ENCODE results near the gene LRWD1. TPM values are rescaled to one million over a fixed set of nuclear protein-coding genes. Genes with fewer than 3 reads are reported as not detected.

Gene LRWD1
- total RNA-seq, 1 experiment from 2014 or later: 18.0 TPM

DNA sequence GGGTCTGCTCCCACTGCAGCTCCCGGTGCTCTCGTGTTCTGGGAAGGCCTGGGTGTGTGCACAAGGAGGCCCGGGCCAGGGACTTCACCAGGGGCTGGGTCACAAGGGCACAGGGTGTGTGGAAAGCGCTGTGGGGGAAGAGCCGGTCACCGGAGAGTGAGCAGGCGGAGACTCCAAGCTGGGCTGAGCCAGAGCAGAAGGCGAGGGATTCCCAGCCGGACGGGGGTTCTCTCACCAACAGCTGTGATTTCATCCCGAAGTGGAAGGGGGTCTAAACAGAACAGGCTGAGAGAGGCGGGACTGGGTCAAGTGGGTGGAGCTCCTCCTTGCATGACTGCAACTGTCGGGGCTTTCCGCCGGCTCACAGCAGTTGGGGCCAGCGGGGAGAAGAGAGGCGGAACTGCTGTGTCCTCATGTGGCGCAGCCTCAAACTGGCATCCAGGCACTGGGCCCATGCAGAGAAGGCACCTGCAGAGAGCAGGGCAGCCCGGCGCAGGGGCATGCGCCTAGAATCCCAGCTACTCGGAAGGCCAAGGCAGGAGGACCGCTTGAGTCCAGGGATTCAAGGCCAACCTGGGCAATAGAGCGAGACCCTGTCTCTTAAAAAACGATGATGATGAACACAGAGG, 39.0 kb upstream of the LRWD1 start:
- Mint-ChIP-seq H3K4me3 (ENCODE audit: low read depth, unreplicated experiment) (no peak overlapping the region), H3K36me3 (ENCODE audit: insufficient read depth, unreplicated experiment) (peaks cover 14% of the 10 kb centered on the region), H3K9me3 (ENCODE audit: low read depth, unreplicated experiment) (no peaks in the 10 kb centered on the region), H3K4me1 (ENCODE audit: low read depth, unreplicated experiment) (no peaks in the 10 kb centered on the region), H3K27ac (ENCODE audit: unreplicated experiment) (no peak overlapping the region), H3K27me3 (ENCODE audit: unreplicated experiment) (no peaks in the 10 kb centered on the region)
- TF ChIP-seq, protein P1, sequence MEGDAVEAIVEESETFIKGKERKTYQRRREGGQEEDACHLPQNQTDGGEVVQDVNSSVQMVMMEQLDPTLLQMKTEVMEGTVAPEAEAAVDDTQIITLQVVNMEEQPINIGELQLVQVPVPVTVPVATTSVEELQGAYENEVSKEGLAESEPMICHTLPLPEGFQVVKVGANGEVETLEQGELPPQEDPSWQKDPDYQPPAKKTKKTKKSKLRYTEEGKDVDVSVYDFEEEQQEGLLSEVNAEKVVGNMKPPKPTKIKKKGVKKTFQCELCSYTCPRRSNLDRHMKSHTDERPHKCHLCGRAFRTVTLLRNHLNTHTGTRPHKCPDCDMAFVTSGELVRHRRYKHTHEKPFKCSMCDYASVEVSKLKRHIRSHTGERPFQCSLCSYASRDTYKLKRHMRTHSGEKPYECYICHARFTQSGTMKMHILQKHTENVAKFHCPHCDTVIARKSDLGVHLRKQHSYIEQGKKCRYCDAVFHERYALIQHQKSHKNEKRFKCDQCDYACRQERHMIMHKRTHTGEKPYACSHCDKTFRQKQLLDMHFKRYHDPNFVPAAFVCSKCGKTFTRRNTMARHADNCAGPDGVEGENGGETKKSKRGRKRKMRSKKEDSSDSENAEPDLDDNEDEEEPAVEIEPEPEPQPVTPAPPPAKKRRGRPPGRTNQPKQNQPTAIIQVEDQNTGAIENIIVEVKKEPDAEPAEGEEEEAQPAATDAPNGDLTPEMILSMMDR (IDR thresholded peaks at IDR 0.05; ENCODE audit: unreplicated experiment): no peak
- intact Hi-C loops (cut with micrococcal nuclease; ENCODE audit: unreplicated experiment): no loop called here
- CTCF ChIA-PET: no interaction called here
- BruUV-seq (replicated peaks): TSS peak; percentile 62
- no peak for DNase-seq

DNA sequence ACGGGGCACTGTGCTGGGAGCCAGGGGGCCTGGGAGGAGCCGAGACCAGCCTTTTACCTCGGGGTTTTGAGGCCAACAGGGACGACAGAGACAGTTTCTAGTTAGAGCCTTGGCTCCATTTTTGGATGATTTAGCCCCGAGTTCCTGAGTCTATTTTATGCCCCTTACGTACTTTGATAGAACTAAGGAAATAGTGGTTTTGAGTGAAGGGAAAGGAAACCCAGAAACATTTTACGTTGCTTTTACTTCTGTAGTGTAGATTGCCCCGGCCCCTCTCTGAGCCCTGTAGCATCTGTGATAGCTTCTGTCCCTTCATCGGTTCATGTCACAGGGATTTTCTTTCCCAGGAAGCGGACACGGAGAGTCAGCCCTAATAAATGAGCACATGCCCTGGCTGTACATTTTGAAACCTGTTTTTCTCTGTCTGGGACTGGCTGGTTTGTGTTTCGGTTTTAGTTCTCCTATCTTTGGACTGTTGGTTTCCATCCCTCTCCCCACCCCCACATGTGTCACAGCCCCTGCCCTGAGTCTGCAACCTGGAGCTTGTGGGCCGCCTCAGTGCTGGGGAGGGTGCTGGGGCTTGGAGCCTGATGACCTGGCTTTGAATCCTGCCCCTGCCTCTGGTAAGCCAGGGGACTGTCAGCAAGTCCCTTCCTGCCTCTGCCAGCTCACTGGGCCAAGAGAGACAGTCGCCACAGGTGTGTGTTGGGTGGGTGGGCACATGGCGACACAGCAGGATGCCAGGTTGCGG, 38.3 kb upstream of the LRWD1 start:
- no peaks in the 10 kb centered on the region for H3K9me3 Mint-ChIP-seq (ENCODE audit: low read depth, unreplicated experiment)

DNA sequence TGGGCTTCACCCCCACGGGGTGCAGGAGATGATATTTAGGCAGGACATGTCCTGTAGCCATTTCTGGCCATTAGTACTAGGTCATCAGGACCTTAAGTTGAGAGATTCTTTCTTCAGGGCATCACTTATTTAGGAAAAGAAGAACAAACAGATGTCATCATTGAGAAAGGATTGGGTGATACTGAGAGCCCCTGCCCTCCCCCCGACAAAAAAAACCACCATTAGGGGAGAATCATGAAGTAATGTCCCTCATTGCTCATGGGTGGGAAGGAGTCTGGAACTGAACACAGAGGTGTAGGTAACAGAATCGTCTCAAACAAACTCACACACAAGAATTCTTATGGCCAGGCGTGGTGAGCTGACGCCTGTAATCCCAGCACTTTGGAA, 37.8 kb upstream of the LRWD1 start:
- intact Hi-C loops (cut with micrococcal nuclease; ENCODE audit: unreplicated experiment): no loop called here
- CTCF ChIA-PET: no interaction called here

More for the DNA sequence above, 38.3 kb upstream of the LRWD1 start:
- no peaks in the 10 kb centered on the region for H3K4me1 Mint-ChIP-seq (ENCODE audit: low read depth, unreplicated experiment)
- H3K27ac Mint-ChIP-seq (ENCODE audit: unreplicated experiment): no peak overlapping the region
- no peak for DNase-seq
- TF ChIP-seq, protein P1 (IDR thresholded peaks at IDR 0.05; ENCODE audit: unreplicated experiment): no peak
- CTCF ChIA-PET: no interaction called here
- no peak overlapping the region for H3K4me3 Mint-ChIP-seq (ENCODE audit: low read depth, unreplicated experiment)
- peaks cover 14% of the 10 kb centered on the region for H3K36me3 Mint-ChIP-seq (ENCODE audit: insufficient read depth, unreplicated experiment)
- intact Hi-C loops (cut with micrococcal nuclease; ENCODE audit: unreplicated experiment): no loop called here
- no TSS peak for BruUV-seq (replicated peaks)
- H3K27me3 Mint-ChIP-seq (ENCODE audit: unreplicated experiment): no peaks in the 10 kb centered on the region

DNA sequence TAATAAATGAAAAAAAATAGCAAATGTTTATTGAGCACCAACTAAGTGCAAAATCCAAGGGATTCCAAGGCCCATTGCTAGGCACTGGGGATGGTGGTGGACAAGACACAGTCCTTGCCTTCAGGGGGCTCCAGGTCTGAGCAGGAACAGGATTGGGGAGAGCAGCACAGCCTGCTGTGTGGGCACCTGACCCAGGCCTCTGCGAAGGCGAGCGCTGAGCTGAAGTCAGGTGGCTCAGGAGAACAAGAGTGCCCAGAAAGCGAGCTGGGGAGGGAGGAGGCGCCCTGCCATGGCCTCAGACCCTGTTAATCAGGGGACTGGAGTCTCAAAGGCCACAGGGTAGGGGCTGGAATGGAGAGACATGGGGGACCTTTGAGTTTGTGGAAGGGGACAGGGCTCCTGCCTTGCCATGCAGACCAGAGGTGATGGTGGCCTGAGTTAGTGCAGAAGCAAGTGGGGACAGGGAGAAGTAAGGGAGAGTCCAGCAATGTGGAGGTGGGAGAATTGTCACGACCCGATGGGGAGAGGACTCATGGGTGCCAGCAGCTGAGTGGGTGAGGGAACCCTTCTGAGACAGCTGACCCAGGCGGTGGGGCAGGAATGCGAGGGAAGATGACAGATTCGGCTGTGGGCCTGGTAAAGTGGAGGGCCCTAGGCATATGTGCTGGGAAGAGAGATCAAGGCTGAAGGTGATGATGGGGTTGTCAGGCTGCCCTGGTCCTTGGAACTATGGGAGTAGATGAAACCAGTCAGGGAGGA, 35.5 kb upstream of the LRWD1 start:
- Mint-ChIP-seq H3K4me3 (ENCODE audit: low read depth, unreplicated experiment) (no peak overlapping the region), H3K27me3 (ENCODE audit: unreplicated experiment) (no peaks in the 10 kb centered on the region), H3K4me1 (ENCODE audit: low read depth, unreplicated experiment) (peaks cover 2% of the 10 kb centered on the region), H3K36me3 (ENCODE audit: insufficient read depth, unreplicated experiment) (peaks cover 20% of the 10 kb centered on the region), H3K9me3 (ENCODE audit: low read depth, unreplicated experiment) (no peaks in the 10 kb centered on the region), H3K27ac (ENCODE audit: unreplicated experiment) (no peak overlapping the region)
- intact Hi-C loops (cut with micrococcal nuclease; ENCODE audit: unreplicated experiment): no loop called here
- CTCF ChIA-PET: no interaction called here
- TF ChIP-seq, protein P1 (IDR thresholded peaks at IDR 0.05; ENCODE audit: unreplicated experiment): no peak
- BruUV-seq (replicated peaks): no TSS peak
- DNase-seq: no peak

More for the DNA sequence above, 37.8 kb upstream of the LRWD1 start:
- no peak overlapping the region for H3K4me3 Mint-ChIP-seq (ENCODE audit: low read depth, unreplicated experiment)
- TF ChIP-seq, protein P1 (IDR thresholded peaks at IDR 0.05; ENCODE audit: unreplicated experiment): no peak
- no peaks in the 10 kb centered on the region for H3K27me3 Mint-ChIP-seq (ENCODE audit: unreplicated experiment)
- BruUV-seq (replicated peaks): no TSS peak
- no peak for DNase-seq
- no peaks in the 10 kb centered on the region for H3K4me1 Mint-ChIP-seq (ENCODE audit: low read depth, unreplicated experiment)
- no peaks in the 10 kb centered on the region for H3K9me3 Mint-ChIP-seq (ENCODE audit: low read depth, unreplicated experiment)
- peaks cover 14% of the 10 kb centered on the region for H3K36me3 Mint-ChIP-seq (ENCODE audit: insufficient read depth, unreplicated experiment)
- H3K27ac Mint-ChIP-seq (ENCODE audit: unreplicated experiment): no peak overlapping the region
